Ectodermal cell (in vitro differentiated cells): ENCODE data around the gene AGAP3.

Experiments used
- H3K27ac ChIP-seq: 2 replicates; pipeline ENCODE4 v1.7.0; 2013; ENCODE audit warnings: mild to moderate bottlenecking, low read depth, low read length; ENCODE audit not compliant: insufficient read depth, poor library complexity, severe bottlenecking
- H3K27me3 ChIP-seq: 2 replicates; pipeline ENCODE4 v1.7.0; 2013; ENCODE audit warnings: mild to moderate bottlenecking, low read length; ENCODE audit not compliant: insufficient read depth, control insufficient read depth, poor library complexity, severe bottlenecking
- H3K36me3 ChIP-seq: one replicate; pipeline ENCODE4 v1.7.0; 2013; ENCODE audit warnings: low read length; ENCODE audit not compliant: control insufficient read depth, insufficient read depth
- H3K4me1 ChIP-seq: one replicate; pipeline ENCODE4 v1.7.0; 2013; ENCODE audit warnings: low read length; ENCODE audit not compliant: control insufficient read depth, insufficient read depth
- H3K4me3 ChIP-seq: 2 replicates; pipeline ENCODE4 v1.7.0; 2013; ENCODE audit warnings: low read depth, low read length, control low read depth; ENCODE audit not compliant: insufficient read depth
- H3K9me3 ChIP-seq: 2 replicates; pipeline ENCODE4 v1.7.0; 2013; ENCODE audit warnings: mild to moderate bottlenecking, low read length, moderate library complexity; ENCODE audit not compliant: control insufficient read depth
- WGBS, 2 experiments: methylation state at CpG; one replicate each; pipeline ENCODE4 v1.1.7; 2013; ENCODE audit warnings: missing lambda C conversion rate in 2 of 2; 5-methylcytosine and 5-hydroxymethylcytosine counted together

Gene AGAP3

GRCh38 chr7:151189038-151189437 is 102.8 kb downstream of the AGAP3 start:
- no peak overlapping the region for H3K27ac ChIP-seq
- WGBS, 2 experiments: 90 to 95% methylated on average over 4 of the region's 4 CpGs
- H3K27me3 ChIP-seq: no peaks in the 10 kb centered on the region
- no peaks in the 10 kb centered on the region for H3K36me3 ChIP-seq
- no peaks in the 10 kb centered on the region for H3K9me3 ChIP-seq
- no peak overlapping the region for H3K4me3 ChIP-seq
- peaks cover 3% of the 10 kb centered on the region for H3K4me1 ChIP-seq

DNA sequence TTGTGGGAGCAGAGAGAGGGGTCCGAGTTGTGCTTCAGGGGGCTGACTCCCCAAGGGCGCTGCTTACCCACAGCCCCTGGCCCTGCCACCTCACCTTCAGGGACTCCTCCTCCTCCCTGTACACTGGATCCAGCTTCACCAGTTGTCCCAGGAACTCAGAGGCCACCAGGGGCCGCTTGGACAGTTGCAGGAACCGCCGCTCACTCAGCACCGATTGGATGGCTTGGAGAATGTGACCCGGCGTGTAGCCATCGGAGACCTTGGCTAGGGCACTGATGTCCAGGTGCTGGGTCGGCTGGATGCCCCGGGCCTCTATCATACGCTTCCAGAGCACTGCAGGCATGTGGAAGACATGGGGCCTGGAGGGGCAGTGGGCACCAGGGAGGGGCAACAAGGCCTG is 105.3 kb downstream of the AGAP3 start:
- no peak overlapping the region for H3K4me3 ChIP-seq
- no peaks in the 10 kb centered on the region for H3K9me3 ChIP-seq
- 92% methylated on average over 12 of the region's 12 CpGs for WGBS, 2 experiments
- no peaks in the 10 kb centered on the region for H3K36me3 ChIP-seq
- peaks cover 3% of the 10 kb centered on the region for H3K4me1 ChIP-seq
- peaks cover 4% of the 10 kb centered on the region for H3K27me3 ChIP-seq
- no peak overlapping the region for H3K27ac ChIP-seq

- no peaks in the 10 kb centered on the region for H3K9me3 ChIP-seq
- peaks cover 3% of the 10 kb centered on the region for H3K4me1 ChIP-seq
- no peaks in the 10 kb centered on the region for H3K36me3 ChIP-seq
- 95 to 96% methylated on average over 22 to 23 of the region's 23 CpGs for WGBS, 2 experiments
- no peak overlapping the region for H3K27ac ChIP-seq
- no peak overlapping the region for H3K4me3 ChIP-seq
- peaks cover 4% of the 10 kb centered on the region for H3K27me3 ChIP-seq
Measured at GRCh38 chr7:151192002-151192539, 105.8 kb downstream of the AGAP3 start.

DNA sequence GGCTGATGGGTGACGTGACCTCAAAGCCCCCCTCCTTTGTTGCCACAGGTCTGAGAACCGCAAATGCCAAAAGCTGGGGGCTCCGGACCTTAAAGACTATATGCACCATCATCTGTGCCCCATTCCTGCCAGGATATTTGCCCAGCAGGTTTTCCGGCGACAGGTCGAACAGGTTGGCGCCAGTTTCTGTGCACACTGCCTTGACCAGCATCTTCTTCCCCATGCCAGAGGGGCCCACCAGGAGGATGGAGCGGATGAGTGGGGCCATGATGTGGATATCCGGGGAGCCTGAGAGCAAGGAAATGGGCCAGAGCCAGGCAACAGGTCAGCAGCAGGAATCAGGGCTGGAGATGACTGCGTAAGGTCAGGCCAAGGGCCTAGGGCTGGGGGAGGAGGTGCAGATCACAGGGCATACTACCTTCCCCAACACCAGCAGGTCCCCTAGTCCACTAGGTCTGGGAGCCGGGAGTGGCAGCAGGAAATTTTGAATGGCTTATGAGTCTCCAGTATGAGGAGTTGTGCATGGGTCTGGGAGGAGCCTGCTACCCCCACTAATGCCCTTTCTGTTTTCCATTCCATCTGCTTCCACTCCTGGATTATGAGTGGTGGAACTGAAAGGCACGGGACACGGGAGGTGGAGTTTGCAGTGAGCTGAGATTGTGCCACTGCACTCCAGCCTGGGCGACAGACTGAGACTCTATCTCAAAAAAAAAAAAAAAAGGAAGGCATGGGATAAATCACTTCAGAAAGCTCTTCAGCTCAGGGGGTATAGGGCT is 107.1 kb downstream of the AGAP3 start:
- Histone ChIP-seq H3K36me3 (no peaks in the 10 kb centered on the region), H3K27me3 (peaks cover 4% of the 10 kb centered on the region), H3K27ac (no peak overlapping the region), H3K4me3 (no peak overlapping the region), H3K9me3 (no peaks in the 10 kb centered on the region), H3K4me1 (no peaks in the 10 kb centered on the region)
- 93 to 96% methylated on average over 14 of the region's 14 CpGs for WGBS, 2 experiments
